HEK293 (cell line): Measurements from ENCODE around the gene CDHR1.

ENCODE experiments used
- CTCF ChIA-PET: fragments of 350-600 bp; formaldehyde crosslinking; extraction: SDS; loops from one replicate; lab custom pipeline; 2021; ENCODE audit warnings: antibody characterized with exemption; lab: Yijun Ruan, JAX
- POLR2A ChIA-PET: fragments of 300-600 bp; formaldehyde crosslinking; extraction: SDS; loops from one replicate; lab custom pipeline; 2020; ENCODE audit warnings: antibody characterized with exemption, inconsistent platforms; lab: Yijun Ruan, JAX
- H3K27ac ChIP-seq: fragments of 200-500 bp; sonication (Bioruptor generic); 2 replicates; pipeline ENCODE4 v1.5.1; 2014; ENCODE audit warnings: low read depth, low read length, control low read depth, inconsistent platforms; ENCODE audit errors: extremely low read depth
- H3K36me3 ChIP-seq, 2 experiments: fragments of 200-500 bp in 1 of 2; sonication (Bioruptor generic) in 1 of 2; 1 replicate in 1 of 2; 2 replicates in 1 of 2; pipeline ENCODE4 v1.5.1; 2014 to 2017; ENCODE audit warnings: inconsistent platforms in 2 of 2, low read length in 2 of 2; ENCODE audit not compliant: control insufficient read depth in 2 of 2, insufficient read depth in 1 of 2
- H3K4me1 ChIP-seq: fragments of 200-500 bp; sonication (Bioruptor generic); 2 replicates; pipeline ENCODE4 v1.5.1; 2014; ENCODE audit warnings: mild to moderate bottlenecking, low read length, inconsistent platforms; ENCODE audit not compliant: control insufficient read depth, insufficient read depth
- H3K4me3 ChIP-seq: 2 replicates; pipeline ENCODE4 v1.5.1; 2011; ENCODE audit warnings: low read depth, mild to moderate bottlenecking, control low read depth, low read length, moderate library complexity
- H3K9me3 ChIP-seq: fragments of 200-500 bp; sonication (Bioruptor generic); 2 replicates; pipeline ENCODE4 v1.5.1; 2014; ENCODE audit warnings: low read depth, low read length, inconsistent platforms; ENCODE audit not compliant: control insufficient read depth, insufficient read depth
- KLF16 ChIP-seq: fragments of 450-650 bp; formaldehyde crosslinking; IDR thresholded peaks from 2 replicates; pipeline ENCODE4 v1.5.1; 2017; ENCODE audit warnings: missing biosample characterization, missing genetic modification characterization
- ZBTB7A ChIP-seq: fragments of 450-650 bp; formaldehyde crosslinking; IDR thresholded peaks from 2 replicates; pipeline ENCODE4 v1.5.1; 2016; ENCODE audit warnings: low read depth, missing biosample characterization, missing genetic modification characterization
- ZIC2 ChIP-seq: fragments of 450-650 bp; formaldehyde crosslinking; IDR thresholded peaks from 2 replicates; pipeline ENCODE4 v1.5.1; 2016; ENCODE audit warnings: missing biosample characterization, missing genetic modification characterization
- ZNF2 ChIP-seq: fragments of 450-650 bp; formaldehyde crosslinking; IDR thresholded peaks from 2 replicates; pipeline ENCODE4 v1.5.1; 2016; ENCODE audit warnings: missing biosample characterization, missing genetic modification characterization
- ZNF211 ChIP-seq: fragments of 450-650 bp; formaldehyde crosslinking; IDR thresholded peaks from 2 replicates; pipeline ENCODE4 v1.5.1; 2016; ENCODE audit warnings: low read depth, missing biosample characterization, missing genetic modification characterization
- ZNF292 ChIP-seq: fragments of 450-650 bp; formaldehyde crosslinking; IDR thresholded peaks from 2 replicates; pipeline ENCODE4 v1.5.1; 2016; ENCODE audit warnings: low read depth, missing biosample characterization, missing genetic modification characterization, borderline replicate concordance
- ZNF350 ChIP-seq: fragments of 450-650 bp; formaldehyde crosslinking; IDR thresholded peaks from 2 replicates; pipeline ENCODE4 v1.5.0; 2017; ENCODE audit warnings: missing biosample characterization, mild to moderate bottlenecking, missing genetic modification characterization
- ZNF404 ChIP-seq: fragments of 450-650 bp; formaldehyde crosslinking; IDR thresholded peaks from 2 replicates; pipeline ENCODE4 v1.5.1; 2017; ENCODE audit warnings: missing biosample characterization, missing genetic modification characterization
- ZNF521 ChIP-seq: fragments of 450-650 bp; formaldehyde crosslinking; IDR thresholded peaks from 2 replicates; pipeline ENCODE4 v1.5.1; 2017; ENCODE audit warnings: missing biosample characterization, mild to moderate bottlenecking, missing genetic modification characterization
- ZNF558 ChIP-seq: fragments of 450-650 bp; formaldehyde crosslinking; IDR thresholded peaks from 2 replicates; pipeline ENCODE4 v1.5.1; 2016; ENCODE audit warnings: missing biosample characterization, missing genetic modification characterization
- ZNF600 ChIP-seq: fragments of 450-650 bp; formaldehyde crosslinking; IDR thresholded peaks from 2 replicates; pipeline ENCODE4 v1.5.1; 2016; ENCODE audit warnings: missing biosample characterization, missing genetic modification characterization
- ZNF624 ChIP-seq: fragments of 450-650 bp; formaldehyde crosslinking; IDR thresholded peaks from 2 replicates; pipeline ENCODE4 v1.5.1; 2017; ENCODE audit warnings: missing biosample characterization, missing genetic modification characterization
- ZNF626 ChIP-seq: fragments of 450-650 bp; sonication (Bioruptor Pico); formaldehyde crosslinking; IDR thresholded peaks from 2 replicates; pipeline ENCODE4 v1.5.1; 2018; ENCODE audit warnings: missing biosample characterization, missing genetic modification characterization, inconsistent platforms
- ZNF747 ChIP-seq: fragments of 450-650 bp; formaldehyde crosslinking; IDR thresholded peaks from 2 replicates; pipeline ENCODE4 v1.5.1; 2016; ENCODE audit warnings: missing biosample characterization, missing genetic modification characterization
- ZSCAN23 ChIP-seq: fragments of 450-650 bp; formaldehyde crosslinking; IDR thresholded peaks from 2 replicates; pipeline ENCODE4 v1.5.1; 2016; ENCODE audit warnings: missing biosample characterization, missing genetic modification characterization
- ZSCAN30 ChIP-seq: fragments of 450-650 bp; IDR thresholded peaks from 2 replicates; pipeline ENCODE4 v1.5.1; 2018; ENCODE audit warnings: missing biosample characterization, mild to moderate bottlenecking, missing genetic modification characterization, moderate library complexity
- ZXDB ChIP-seq: fragments of 450-650 bp; formaldehyde crosslinking; IDR thresholded peaks from 2 replicates; pipeline ENCODE4 v1.5.1; 2016; ENCODE audit warnings: missing biosample characterization, missing genetic modification characterization
- TF ChIP-seq, protein P1 (sequence below): fragments of 450-650 bp; formaldehyde crosslinking; IDR thresholded peaks from 2 replicates; pipeline ENCODE4 v1.5.1; 2017; ENCODE audit warnings: missing biosample characterization, missing genetic modification characterization
- TF ChIP-seq, protein P2 (sequence below): fragments of 450-650 bp; formaldehyde crosslinking; IDR thresholded peaks from 2 replicates; pipeline ENCODE4 v1.5.1; 2016; ENCODE audit warnings: missing biosample characterization, missing genetic modification characterization
- TF ChIP-seq, protein P3 (sequence below): fragments of 450-650 bp; formaldehyde crosslinking; IDR thresholded peaks from 2 replicates; pipeline ENCODE4 v1.5.1; 2016; ENCODE audit warnings: missing biosample characterization, missing genetic modification characterization
- TF ChIP-seq, protein P4 (sequence below): fragments of 450-650 bp; formaldehyde crosslinking; IDR thresholded peaks from 2 replicates; pipeline ENCODE4 v1.5.1; 2016; ENCODE audit warnings: missing biosample characterization, missing genetic modification characterization
- TF ChIP-seq, protein P5 (sequence below): fragments of 450-650 bp; formaldehyde crosslinking; conservative IDR thresholded peaks from 2 replicates; pipeline ENCODE4 v1.5.1; 2016; ENCODE audit warnings: low read depth, missing biosample characterization, missing genetic modification characterization

The CDHR1 gene

DNA sequence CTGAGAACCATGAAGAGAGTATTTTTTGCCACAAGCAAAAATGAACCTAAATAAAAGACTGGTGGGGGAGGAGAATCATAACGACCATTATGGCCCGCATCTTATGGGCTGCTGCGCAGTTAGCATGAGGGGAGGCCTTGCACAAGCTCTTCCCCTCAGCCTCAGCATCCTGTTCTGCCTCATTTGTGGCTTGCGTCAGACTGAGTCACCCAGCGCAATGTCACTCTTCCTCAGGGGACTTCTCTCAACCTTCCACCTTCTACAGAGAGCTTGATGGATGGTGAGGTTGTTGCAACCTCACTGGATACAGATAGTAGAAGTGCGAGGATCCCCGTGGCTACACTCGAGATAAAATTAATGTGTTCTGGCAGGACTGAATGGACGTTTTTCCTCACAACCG is 37.6 kb upstream of the CDHR1 start:
- POLR2A ChIA-PET = interaction anchor here (1.2 kb wide), 1 partner anchor 18 kb away, joined by 3 read pairs; the partner anchor contains the start of gene GHITM
- CTCF ChIA-PET = interaction anchor here (0.5 to 1.4 kb wide), 2 partner anchors 9 to 798 kb away, joined by 3 to 11 read pairs; no protein-coding TSS in a partner anchor
- Histone ChIP-seq H3K4me3 (no peak overlapping the region), H3K36me3 (peaks cover 31 to 32% of the 10 kb centered on the region in 2 experiments), H3K9me3 (no peaks in the 10 kb centered on the region), H3K4me1 (peaks cover 2% of the 10 kb centered on the region; the same call in 1 of the 2 replicates), H3K27ac (no peak overlapping the region)
- TF ChIP-seq ZNF747 (tag by site-specific recombination) = no peak
- TF ChIP-seq ZIC2 (tag by site-specific recombination) = 0 out of 2 replicates have a peak, but pooled peaks have one; percentile 23

DNA sequence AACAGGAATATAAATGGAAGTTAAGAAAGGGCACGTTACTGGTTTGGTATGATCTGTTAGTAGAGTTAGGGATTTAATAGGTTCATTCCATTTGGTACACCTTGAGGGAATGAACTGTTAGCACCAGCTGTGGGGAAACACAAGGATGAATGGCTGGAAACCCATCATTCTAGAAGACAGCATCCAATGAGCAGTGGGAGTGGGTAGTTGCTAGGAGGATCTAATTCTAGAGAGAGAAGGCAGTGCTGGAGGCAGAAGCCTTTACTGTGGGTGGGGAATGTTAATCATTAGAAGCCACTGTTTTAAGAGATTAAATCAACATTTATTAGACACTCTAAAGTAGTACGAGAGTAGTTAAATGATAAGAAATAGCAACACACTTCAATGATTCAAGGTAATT is 36.3 kb upstream of the CDHR1 start:
- H3K4me3 ChIP-seq = no peak overlapping the region
- H3K4me1 ChIP-seq = no peaks in the 10 kb centered on the region
- H3K9me3 ChIP-seq = no peaks in the 10 kb centered on the region
- POLR2A ChIA-PET = no interaction called here
- CTCF ChIA-PET = interaction anchor here (2.7 kb wide), 1 partner anchor 10 kb away, joined by 15 read pairs; no protein-coding TSS in a partner anchor
- no peak overlapping the region for H3K27ac ChIP-seq
- no peak for TF ChIP-seq ZNF2 (tag by site-specific recombination)
- no peak for TF ChIP-seq ZNF626 (tag by site-specific recombination)
- no peak for TF ChIP-seq ZNF558 (tag by site-specific recombination)
- TF ChIP-seq ZNF624 (tag by site-specific recombination) = no peak
- TF ChIP-seq ZNF350 = no peak
- H3K36me3 ChIP-seq = peaks cover 20% of the 10 kb centered on the region in 2 experiments

DNA sequence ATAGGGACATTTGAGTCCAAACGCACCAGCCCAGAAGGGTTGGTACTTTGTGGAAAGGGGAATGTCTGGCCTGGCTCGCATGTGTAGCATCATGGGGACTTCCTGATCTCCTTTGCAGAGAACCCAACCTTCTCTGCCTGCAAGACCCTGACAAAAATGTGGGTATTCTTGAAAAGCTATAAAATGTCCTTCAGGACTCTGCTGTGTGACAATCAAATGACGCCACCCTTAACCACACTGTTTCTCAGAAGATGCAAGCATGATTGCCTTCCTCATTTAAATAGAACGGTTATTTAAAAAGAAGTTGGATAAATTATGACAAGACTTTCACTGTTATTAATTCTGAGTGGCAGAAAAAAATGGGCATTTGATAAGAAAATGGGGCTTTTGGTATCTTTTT is 35.8 kb upstream of the CDHR1 start:
- no peak overlapping the region for H3K4me3 ChIP-seq
- TF ChIP-seq ZSCAN23 (no peak), ZNF521 (tag by site-specific recombination) (no peak), ZNF404 (tag by site-specific recombination) (no peak), ZSCAN30 (tag by site-specific recombination) (no peak), KLF16 (tag by site-specific recombination) (no peak), ZNF292 (tag by site-specific recombination) (no peak), ZBTB7A (tag by site-specific recombination) (no peak), ZNF211 (tag by site-specific recombination) (no peak), ZXDB (tag by site-specific recombination) (no peak), ZNF600 (tag by site-specific recombination) (no peak)
- TF ChIP-seq, protein P1, sequence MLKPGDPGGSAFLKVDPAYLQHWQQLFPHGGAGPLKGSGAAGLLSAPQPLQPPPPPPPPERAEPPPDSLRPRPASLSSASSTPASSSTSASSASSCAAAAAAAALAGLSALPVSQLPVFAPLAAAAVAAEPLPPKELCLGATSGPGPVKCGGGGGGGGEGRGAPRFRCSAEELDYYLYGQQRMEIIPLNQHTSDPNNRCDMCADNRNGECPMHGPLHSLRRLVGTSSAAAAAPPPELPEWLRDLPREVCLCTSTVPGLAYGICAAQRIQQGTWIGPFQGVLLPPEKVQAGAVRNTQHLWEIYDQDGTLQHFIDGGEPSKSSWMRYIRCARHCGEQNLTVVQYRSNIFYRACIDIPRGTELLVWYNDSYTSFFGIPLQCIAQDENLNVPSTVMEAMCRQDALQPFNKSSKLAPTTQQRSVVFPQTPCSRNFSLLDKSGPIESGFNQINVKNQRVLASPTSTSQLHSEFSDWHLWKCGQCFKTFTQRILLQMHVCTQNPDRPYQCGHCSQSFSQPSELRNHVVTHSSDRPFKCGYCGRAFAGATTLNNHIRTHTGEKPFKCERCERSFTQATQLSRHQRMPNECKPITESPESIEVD (tag by site-specific recombination) = no peak
- TF ChIP-seq, protein P2, sequence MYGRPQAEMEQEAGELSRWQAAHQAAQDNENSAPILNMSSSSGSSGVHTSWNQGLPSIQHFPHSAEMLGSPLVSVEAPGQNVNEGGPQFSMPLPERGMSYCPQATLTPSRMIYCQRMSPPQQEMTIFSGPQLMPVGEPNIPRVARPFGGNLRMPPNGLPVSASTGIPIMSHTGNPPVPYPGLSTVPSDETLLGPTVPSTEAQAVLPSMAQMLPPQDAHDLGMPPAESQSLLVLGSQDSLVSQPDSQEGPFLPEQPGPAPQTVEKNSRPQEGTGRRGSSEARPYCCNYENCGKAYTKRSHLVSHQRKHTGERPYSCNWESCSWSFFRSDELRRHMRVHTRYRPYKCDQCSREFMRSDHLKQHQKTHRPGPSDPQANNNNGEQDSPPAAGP (tag by site-specific recombination) = no peak
- TF ChIP-seq, protein P3, sequence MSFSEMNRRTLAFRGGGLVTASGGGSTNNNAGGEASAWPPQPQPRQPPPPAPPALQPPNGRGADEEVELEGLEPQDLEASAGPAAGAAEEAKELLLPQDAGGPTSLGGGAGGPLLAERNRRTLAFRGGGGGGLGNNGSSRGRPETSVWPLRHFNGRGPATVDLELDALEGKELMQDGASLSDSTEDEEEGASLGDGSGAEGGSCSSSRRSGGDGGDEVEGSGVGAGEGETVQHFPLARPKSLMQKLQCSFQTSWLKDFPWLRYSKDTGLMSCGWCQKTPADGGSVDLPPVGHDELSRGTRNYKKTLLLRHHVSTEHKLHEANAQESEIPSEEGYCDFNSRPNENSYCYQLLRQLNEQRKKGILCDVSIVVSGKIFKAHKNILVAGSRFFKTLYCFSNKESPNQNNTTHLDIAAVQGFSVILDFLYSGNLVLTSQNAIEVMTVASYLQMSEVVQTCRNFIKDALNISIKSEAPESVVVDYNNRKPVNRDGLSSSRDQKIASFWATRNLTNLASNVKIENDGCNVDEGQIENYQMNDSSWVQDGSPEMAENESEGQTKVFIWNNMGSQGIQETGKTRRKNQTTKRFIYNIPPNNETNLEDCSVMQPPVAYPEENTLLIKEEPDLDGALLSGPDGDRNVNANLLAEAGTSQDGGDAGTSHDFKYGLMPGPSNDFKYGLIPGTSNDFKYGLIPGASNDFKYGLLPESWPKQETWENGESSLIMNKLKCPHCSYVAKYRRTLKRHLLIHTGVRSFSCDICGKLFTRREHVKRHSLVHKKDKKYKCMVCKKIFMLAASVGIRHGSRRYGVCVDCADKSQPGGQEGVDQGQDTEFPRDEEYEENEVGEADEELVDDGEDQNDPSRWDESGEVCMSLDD = no peak
- TF ChIP-seq, protein P4, sequence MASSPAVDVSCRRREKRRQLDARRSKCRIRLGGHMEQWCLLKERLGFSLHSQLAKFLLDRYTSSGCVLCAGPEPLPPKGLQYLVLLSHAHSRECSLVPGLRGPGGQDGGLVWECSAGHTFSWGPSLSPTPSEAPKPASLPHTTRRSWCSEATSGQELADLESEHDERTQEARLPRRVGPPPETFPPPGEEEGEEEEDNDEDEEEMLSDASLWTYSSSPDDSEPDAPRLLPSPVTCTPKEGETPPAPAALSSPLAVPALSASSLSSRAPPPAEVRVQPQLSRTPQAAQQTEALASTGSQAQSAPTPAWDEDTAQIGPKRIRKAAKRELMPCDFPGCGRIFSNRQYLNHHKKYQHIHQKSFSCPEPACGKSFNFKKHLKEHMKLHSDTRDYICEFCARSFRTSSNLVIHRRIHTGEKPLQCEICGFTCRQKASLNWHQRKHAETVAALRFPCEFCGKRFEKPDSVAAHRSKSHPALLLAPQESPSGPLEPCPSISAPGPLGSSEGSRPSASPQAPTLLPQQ (tag by site-specific recombination) = no peak
- TF ChIP-seq, protein P5, sequence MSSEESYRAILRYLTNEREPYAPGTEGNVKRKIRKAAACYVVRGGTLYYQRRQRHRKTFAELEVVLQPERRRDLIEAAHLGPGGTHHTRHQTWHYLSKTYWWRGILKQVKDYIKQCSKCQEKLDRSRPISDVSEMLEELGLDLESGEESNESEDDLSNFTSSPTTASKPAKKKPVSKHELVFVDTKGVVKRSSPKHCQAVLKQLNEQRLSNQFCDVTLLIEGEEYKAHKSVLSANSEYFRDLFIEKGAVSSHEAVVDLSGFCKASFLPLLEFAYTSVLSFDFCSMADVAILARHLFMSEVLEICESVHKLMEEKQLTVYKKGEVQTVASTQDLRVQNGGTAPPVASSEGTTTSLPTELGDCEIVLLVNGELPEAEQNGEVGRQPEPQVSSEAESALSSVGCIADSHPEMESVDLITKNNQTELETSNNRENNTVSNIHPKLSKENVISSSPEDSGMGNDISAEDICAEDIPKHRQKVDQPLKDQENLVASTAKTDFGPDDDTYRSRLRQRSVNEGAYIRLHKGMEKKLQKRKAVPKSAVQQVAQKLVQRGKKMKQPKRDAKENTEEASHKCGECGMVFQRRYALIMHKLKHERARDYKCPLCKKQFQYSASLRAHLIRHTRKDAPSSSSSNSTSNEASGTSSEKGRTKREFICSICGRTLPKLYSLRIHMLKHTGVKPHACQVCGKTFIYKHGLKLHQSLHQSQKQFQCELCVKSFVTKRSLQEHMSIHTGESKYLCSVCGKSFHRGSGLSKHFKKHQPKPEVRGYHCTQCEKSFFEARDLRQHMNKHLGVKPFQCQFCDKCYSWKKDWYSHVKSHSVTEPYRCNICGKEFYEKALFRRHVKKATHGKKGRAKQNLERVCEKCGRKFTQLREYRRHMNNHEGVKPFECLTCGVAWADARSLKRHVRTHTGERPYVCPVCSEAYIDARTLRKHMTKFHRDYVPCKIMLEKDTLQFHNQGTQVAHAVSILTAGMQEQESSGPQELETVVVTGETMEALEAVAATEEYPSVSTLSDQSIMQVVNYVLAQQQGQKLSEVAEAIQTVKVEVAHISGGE (tag by site-specific recombination) = no peak

More for the DNA sequence above, 35.8 kb upstream of the CDHR1 start:
- ChIA-PET CTCF (interaction anchor here (1.4 to 2.7 kb wide), 2 partner anchors 10 to 46 kb away, joined by 3 to 15 read pairs; no protein-coding TSS in a partner anchor), POLR2A (no interaction called here)
- H3K9me3 ChIP-seq = no peaks in the 10 kb centered on the region
- H3K27ac ChIP-seq = no peak overlapping the region
- H3K36me3 ChIP-seq = peaks cover 15 to 16% of the 10 kb centered on the region in 2 experiments
- no peaks in the 10 kb centered on the region for H3K4me1 ChIP-seq
